ENCODE measurements around the gene NPAS3. TPM values are rescaled to one million over a fixed set of nuclear protein-coding genes. Genes with fewer than 3 reads are reported as not detected.

Gene NPAS3
- total RNA-seq, 1 experiment from 2014 or later: 15.6 TPM

- no peak for TF ChIP-seq EZH2 (IDR thresholded peaks at IDR 0.05; ENCODE audit: borderline replicate concordance, low read depth, low read length, poor library complexity, severe bottlenecking)
- no peak for TF ChIP-seq CTCF (conservative IDR thresholded peaks at IDR 0.05; ENCODE audit: low read depth, low read length)
- no peaks in the 10 kb centered on the region for H3K9me3 ChIP-seq (ENCODE audit: low read depth, low read length, poor library complexity, severe bottlenecking)
- DNase-seq (ENCODE audit: low spot score): peak; percentile 90
- intact Hi-C loops (cut with micrococcal nuclease; ENCODE audit: unreplicated experiment): loop anchor here (5.0 kb wide), 1 partner anchor 218 kb away; no protein-coding TSS in a partner anchor
- no peak overlapping the region for H3K4me3 ChIP-seq (ENCODE audit: low read depth, low read length, poor library complexity, severe bottlenecking)
- no peaks in the 10 kb centered on the region for H3K27me3 ChIP-seq (replicated peaks; ENCODE audit: insufficient read depth, low read depth, low read length, poor library complexity)
- peak overlapping the region; percentile 55 for H3K27ac ChIP-seq (ENCODE audit: low read depth, low read length, poor library complexity, severe bottlenecking)
- CTCF ChIA-PET: no interaction called here
- peaks cover 45% of the 10 kb centered on the region for H3K4me1 ChIP-seq (ENCODE audit: insufficient read depth, low read length, poor library complexity, severe bottlenecking)
- POLR2A ChIA-PET (ENCODE audit: low non-redundant PET): no interaction called here
- BruUV-seq (replicated peaks): no TSS peak
- no peaks in the 10 kb centered on the region for H3K36me3 ChIP-seq (ENCODE audit: insufficient read depth, low read length, poor library complexity, severe bottlenecking)
Observed at GRCh38 chr14:33165144-33165925, 226.7 kb downstream of the NPAS3 start.

GRCh38 chr14:33165926-33166289 is 227.2 kb downstream of the NPAS3 start:
- CTCF ChIA-PET: no interaction called here

GRCh38 chr14:33175951-33176350 is 237.3 kb downstream of the NPAS3 start:
- no peaks in the 10 kb centered on the region for H3K9me3 ChIP-seq (ENCODE audit: low read depth, low read length, poor library complexity, severe bottlenecking)
- intact Hi-C loops (cut with micrococcal nuclease; ENCODE audit: unreplicated experiment): no loop called here
- no peak overlapping the region for H3K4me3 ChIP-seq (ENCODE audit: low read depth, low read length, poor library complexity, severe bottlenecking)
- no peak for TF ChIP-seq CTCF (conservative IDR thresholded peaks at IDR 0.05; ENCODE audit: low read depth, low read length)
- no peak for TF ChIP-seq EZH2 (IDR thresholded peaks at IDR 0.05; ENCODE audit: borderline replicate concordance, low read depth, low read length, poor library complexity, severe bottlenecking)
- no TSS peak for BruUV-seq (replicated peaks)
- CTCF ChIA-PET: no interaction called here
- peaks cover 20% of the 10 kb centered on the region for H3K4me1 ChIP-seq (ENCODE audit: insufficient read depth, low read length, poor library complexity, severe bottlenecking)
- H3K27me3 ChIP-seq (replicated peaks; ENCODE audit: insufficient read depth, low read depth, low read length, poor library complexity): no peaks in the 10 kb centered on the region
- DNase-seq (ENCODE audit: low spot score): no peak
- POLR2A ChIA-PET (ENCODE audit: low non-redundant PET): no interaction called here
- H3K36me3 ChIP-seq (ENCODE audit: insufficient read depth, low read length, poor library complexity, severe bottlenecking): no peaks in the 10 kb centered on the region
- no peak overlapping the region for H3K27ac ChIP-seq (ENCODE audit: low read depth, low read length, poor library complexity, severe bottlenecking)

More at GRCh38 chr14:33165926-33166289, 227.2 kb downstream of the NPAS3 start:
- H3K36me3 ChIP-seq (ENCODE audit: insufficient read depth, low read length, poor library complexity, severe bottlenecking): no peaks in the 10 kb centered on the region
- H3K9me3 ChIP-seq (ENCODE audit: low read depth, low read length, poor library complexity, severe bottlenecking): no peaks in the 10 kb centered on the region
- no TSS peak for BruUV-seq (replicated peaks)
- no peak for TF ChIP-seq CTCF (conservative IDR thresholded peaks at IDR 0.05; ENCODE audit: low read depth, low read length)
- no peak for TF ChIP-seq EZH2 (IDR thresholded peaks at IDR 0.05; ENCODE audit: borderline replicate concordance, low read depth, low read length, poor library complexity, severe bottlenecking)
- intact Hi-C loops (cut with micrococcal nuclease; ENCODE audit: unreplicated experiment): loop anchor here (5.0 kb wide), 1 partner anchor 219 kb away; no protein-coding TSS in a partner anchor
- DNase-seq (ENCODE audit: low spot score): no peak
- H3K27ac ChIP-seq (ENCODE audit: low read depth, low read length, poor library complexity, severe bottlenecking): peak overlapping the region; percentile 55
- POLR2A ChIA-PET (ENCODE audit: low non-redundant PET): no interaction called here
- peaks cover 45% of the 10 kb centered on the region for H3K4me1 ChIP-seq (ENCODE audit: insufficient read depth, low read length, poor library complexity, severe bottlenecking)
- no peaks in the 10 kb centered on the region for H3K27me3 ChIP-seq (replicated peaks; ENCODE audit: insufficient read depth, low read depth, low read length, poor library complexity)
- H3K4me3 ChIP-seq (ENCODE audit: low read depth, low read length, poor library complexity, severe bottlenecking): no peak overlapping the region
